GM12878 (cell line): ENCODE data around the gene TXN2. TPM values are rescaled to one million over a fixed set of nuclear protein-coding genes. Genes with fewer than 3 reads are reported as not detected.

Source experiments
- BCL3 ChIP-seq: IDR thresholded peaks from 2 replicates; pipeline ENCODE4 v1.6.1; 2011; ENCODE audit warnings: borderline replicate concordance, low read depth, mild to moderate bottlenecking, moderate library complexity, low read length; ENCODE audit not compliant: insufficient read depth, poor library complexity, severe bottlenecking
- BHLHE40 ChIP-seq, 2 experiments: fragments of 450-650 bp in 1 of 2; IDR thresholded peaks; 2 replicates each; pipeline ENCODE4 v1.6.1; 2011 to 2017; ENCODE audit warnings: low read depth in 2 of 2, borderline replicate concordance in 1 of 2, improper control_type of control experiment in 1 of 2, low read length in 1 of 2, mild to moderate bottlenecking in 1 of 2
- CBFB ChIP-seq: IDR thresholded peaks from 2 replicates; pipeline ENCODE4 v1.6.1; 2016; ENCODE audit warnings: antibody characterized with exemption, low read depth
- CHD2 ChIP-seq: IDR thresholded peaks from 2 replicates; pipeline ENCODE4 v1.6.1; 2011; ENCODE audit warnings: low read depth, low read length, improper control_type of control experiment, borderline replicate concordance
- GATAD2B ChIP-seq: fragments of 450-650 bp; conservative IDR thresholded peaks from 2 replicates; pipeline ENCODE4 v1.6.1; 2017; ENCODE audit warnings: low read depth, mild to moderate bottlenecking, moderate library complexity
- IKZF1 ChIP-seq: fragments of 450-650 bp; conservative IDR thresholded peaks from 2 replicates; pipeline ENCODE4 v1.6.1; 2017; ENCODE audit warnings: antibody characterized with exemption, mild to moderate bottlenecking
- MLLT1 ChIP-seq: fragments of 450-650 bp; IDR thresholded peaks from 2 replicates; pipeline ENCODE4 v1.6.1; 2016; ENCODE audit warnings: mild to moderate bottlenecking
- MYC ChIP-seq: IDR thresholded peaks from 2 replicates; pipeline ENCODE4 v1.6.1; 2011; ENCODE audit warnings: mild to moderate bottlenecking, low read length, moderate library complexity, inconsistent platforms; ENCODE audit not compliant: insufficient read depth, insufficient replicate concordance, insufficient read length, severe bottlenecking
- NR2C1 ChIP-seq: fragments of 450-650 bp; IDR thresholded peaks from 2 replicates; pipeline ENCODE4 v1.6.1; 2017; ENCODE audit warnings: antibody characterized with exemption, mild to moderate bottlenecking, moderate library complexity
- NRF1 ChIP-seq: conservative IDR thresholded peaks from 2 replicates; pipeline ENCODE4 v1.6.1; 2011; ENCODE audit warnings: mild to moderate bottlenecking, low read depth, low read length, improper control_type of control experiment
- POLR2A ChIP-seq: IDR thresholded peaks from 2 replicates; pipeline ENCODE4 v1.6.1; 2011; ENCODE audit warnings: low read depth, mild to moderate bottlenecking, low read length
- RCOR1 ChIP-seq: conservative IDR thresholded peaks from 2 replicates; pipeline ENCODE4 v1.6.1; 2012; ENCODE audit warnings: low read depth, low read length, improper control_type of control experiment
- RFX5 ChIP-seq: IDR thresholded peaks from 2 replicates; pipeline ENCODE4 v1.6.1; 2011; ENCODE audit warnings: low read depth, low read length, improper control_type of control experiment
- SMC3 ChIP-seq: IDR thresholded peaks from 2 replicates; pipeline ENCODE4 v1.6.1; 2011; ENCODE audit warnings: low read length, improper control_type of control experiment, borderline replicate concordance
- TCF12 ChIP-seq: IDR thresholded peaks from 2 replicates; pipeline ENCODE4 v1.6.1; 2011; ENCODE audit warnings: low read depth, mild to moderate bottlenecking, low read length
- ZNF217 ChIP-seq: fragments of 450-650 bp; IDR thresholded peaks from 2 replicates; pipeline ENCODE4 v1.6.1; 2017; ENCODE audit warnings: antibody characterized with exemption, mild to moderate bottlenecking
- ZSCAN29 ChIP-seq: fragments of 450-650 bp; IDR thresholded peaks from 2 replicates; pipeline ENCODE4 v1.6.1; 2017; ENCODE audit warnings: mild to moderate bottlenecking, moderate library complexity
- polyA plus RNA-seq, 11 experiments: library from polyadenylated mRNA; depleted of rRNA in 4 of 11; unstranded in 6 of 11; stranded (reverse) in 5 of 11; fragments of >200 nt; fragmentation: Nextera tagmentation in 4 of 11; fragmentation: Illumina TruSeq in 1 of 11; extraction: Ambion mirVana in 4 of 11; extraction: Trizol in 1 of 11; gene quantifications; 1 replicate in 1 of 11; 2 replicates in 10 of 11; pipeline versions ENCODE4 v1.2.1 to v1.2.3, GENCODE V29; 2011 to 2016; ENCODE audit warnings: inconsistent platforms in 2 of 11, missing spikeins in 2 of 11, low read depth in 1 of 11
- total RNA-seq, 4 experiments: library from RNA; depleted of rRNA in 3 of 4; stranded (reverse); fragments of >200 nt in 3 of 4; fragmentation: Illumina TruSeq in 1 of 4; extraction: Trizol in 1 of 4; gene quantifications; 2 replicates each; pipeline versions ENCODE4 v1.2.1 to v1.2.3, GENCODE V29; 2013 to 2021
- TF ChIP-seq, protein P1 (sequence below): fragments of 450-650 bp; IDR thresholded peaks from 2 replicates; pipeline ENCODE4 v1.6.1; 2018; ENCODE audit warnings: mild to moderate bottlenecking, low read depth, moderate library complexity; ENCODE audit not compliant: partially characterized antibody
- TF ChIP-seq, protein P2 (sequence below): fragments of 450-650 bp; IDR thresholded peaks from 2 replicates; pipeline ENCODE4 v1.6.1; 2017; ENCODE audit warnings: mild to moderate bottlenecking, moderate library complexity

TXN2 gene
- total and polyA plus RNA-seq, 10 of the 15 experiments (the other 5 are each of a cell fraction or from before 2014, with no cell fraction given), result 70.2 to 350 (median 183) TPM

DNA sequence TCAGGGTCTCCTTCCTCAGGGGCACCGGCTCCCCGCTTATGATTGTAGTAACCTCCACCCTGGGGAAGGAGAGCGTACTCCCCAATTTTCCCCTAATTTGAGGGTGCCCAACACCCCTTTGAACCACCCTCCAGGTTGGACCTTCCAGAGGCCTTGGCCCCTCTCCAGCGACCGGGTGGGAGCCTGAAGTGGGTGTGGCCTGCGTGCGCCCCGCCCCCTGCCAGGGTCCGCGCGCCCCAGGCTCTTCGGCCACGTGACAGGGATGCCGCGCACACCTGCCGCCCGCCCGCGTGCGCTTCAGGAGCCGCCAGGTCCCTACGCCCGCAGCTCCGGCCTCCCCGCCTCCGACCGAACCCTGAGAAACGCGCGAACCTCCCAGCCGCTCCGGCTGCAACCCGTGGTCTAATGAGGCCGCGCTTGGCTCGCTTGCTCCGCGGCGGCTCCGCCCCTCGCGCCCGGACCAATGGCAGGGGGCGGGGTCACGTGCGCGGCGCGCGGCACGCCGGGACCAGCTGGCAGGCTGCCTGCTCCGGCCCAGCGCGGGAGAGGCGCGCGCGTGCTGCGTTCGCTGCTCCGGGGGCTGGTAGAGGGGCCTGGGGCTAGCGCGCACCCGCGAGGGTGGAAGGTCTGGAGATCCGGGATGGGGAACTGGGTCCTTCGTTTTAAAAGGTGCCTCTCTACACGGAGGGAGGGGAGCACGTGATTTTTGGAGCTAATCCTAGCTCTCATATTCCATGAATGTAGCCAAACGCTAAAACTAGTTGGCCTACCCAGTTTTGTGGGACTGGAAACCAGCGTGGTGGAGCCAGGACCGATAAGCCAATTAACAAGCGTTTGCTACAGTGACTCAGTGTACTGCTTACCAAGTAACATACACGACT is 25.4 kb upstream of the TXN2 start, which contains the start of gene FOXRED2 (continued):
- no peak for TF ChIP-seq MLLT1
- no peak for TF ChIP-seq ZSCAN29
- TF ChIP-seq TCF12, result 0 out of 2 replicates have a peak, but pooled peaks have one; percentile 53
- TF ChIP-seq, protein P1, sequence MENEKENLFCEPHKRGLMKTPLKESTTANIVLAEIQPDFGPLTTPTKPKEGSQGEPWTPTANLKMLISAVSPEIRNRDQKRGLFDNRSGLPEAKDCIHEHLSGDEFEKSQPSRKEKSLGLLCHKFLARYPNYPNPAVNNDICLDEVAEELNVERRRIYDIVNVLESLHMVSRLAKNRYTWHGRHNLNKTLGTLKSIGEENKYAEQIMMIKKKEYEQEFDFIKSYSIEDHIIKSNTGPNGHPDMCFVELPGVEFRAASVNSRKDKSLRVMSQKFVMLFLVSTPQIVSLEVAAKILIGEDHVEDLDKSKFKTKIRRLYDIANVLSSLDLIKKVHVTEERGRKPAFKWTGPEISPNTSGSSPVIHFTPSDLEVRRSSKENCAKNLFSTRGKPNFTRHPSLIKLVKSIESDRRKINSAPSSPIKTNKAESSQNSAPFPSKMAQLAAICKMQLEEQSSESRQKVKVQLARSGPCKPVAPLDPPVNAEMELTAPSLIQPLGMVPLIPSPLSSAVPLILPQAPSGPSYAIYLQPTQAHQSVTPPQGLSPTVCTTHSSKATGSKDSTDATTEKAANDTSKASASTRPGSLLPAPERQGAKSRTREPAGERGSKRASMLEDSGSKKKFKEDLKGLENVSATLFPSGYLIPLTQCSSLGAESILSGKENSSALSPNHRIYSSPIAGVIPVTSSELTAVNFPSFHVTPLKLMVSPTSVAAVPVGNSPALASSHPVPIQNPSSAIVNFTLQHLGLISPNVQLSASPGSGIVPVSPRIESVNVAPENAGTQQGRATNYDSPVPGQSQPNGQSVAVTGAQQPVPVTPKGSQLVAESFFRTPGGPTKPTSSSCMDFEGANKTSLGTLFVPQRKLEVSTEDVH, result no peak
- TF ChIP-seq GATAD2B, result 0 out of 2 replicates have a peak, but pooled peaks have one; percentile 56
- TF ChIP-seq IKZF1, result peak; percentile 80
- TF ChIP-seq RFX5, result no peak
- TF ChIP-seq, protein P2, sequence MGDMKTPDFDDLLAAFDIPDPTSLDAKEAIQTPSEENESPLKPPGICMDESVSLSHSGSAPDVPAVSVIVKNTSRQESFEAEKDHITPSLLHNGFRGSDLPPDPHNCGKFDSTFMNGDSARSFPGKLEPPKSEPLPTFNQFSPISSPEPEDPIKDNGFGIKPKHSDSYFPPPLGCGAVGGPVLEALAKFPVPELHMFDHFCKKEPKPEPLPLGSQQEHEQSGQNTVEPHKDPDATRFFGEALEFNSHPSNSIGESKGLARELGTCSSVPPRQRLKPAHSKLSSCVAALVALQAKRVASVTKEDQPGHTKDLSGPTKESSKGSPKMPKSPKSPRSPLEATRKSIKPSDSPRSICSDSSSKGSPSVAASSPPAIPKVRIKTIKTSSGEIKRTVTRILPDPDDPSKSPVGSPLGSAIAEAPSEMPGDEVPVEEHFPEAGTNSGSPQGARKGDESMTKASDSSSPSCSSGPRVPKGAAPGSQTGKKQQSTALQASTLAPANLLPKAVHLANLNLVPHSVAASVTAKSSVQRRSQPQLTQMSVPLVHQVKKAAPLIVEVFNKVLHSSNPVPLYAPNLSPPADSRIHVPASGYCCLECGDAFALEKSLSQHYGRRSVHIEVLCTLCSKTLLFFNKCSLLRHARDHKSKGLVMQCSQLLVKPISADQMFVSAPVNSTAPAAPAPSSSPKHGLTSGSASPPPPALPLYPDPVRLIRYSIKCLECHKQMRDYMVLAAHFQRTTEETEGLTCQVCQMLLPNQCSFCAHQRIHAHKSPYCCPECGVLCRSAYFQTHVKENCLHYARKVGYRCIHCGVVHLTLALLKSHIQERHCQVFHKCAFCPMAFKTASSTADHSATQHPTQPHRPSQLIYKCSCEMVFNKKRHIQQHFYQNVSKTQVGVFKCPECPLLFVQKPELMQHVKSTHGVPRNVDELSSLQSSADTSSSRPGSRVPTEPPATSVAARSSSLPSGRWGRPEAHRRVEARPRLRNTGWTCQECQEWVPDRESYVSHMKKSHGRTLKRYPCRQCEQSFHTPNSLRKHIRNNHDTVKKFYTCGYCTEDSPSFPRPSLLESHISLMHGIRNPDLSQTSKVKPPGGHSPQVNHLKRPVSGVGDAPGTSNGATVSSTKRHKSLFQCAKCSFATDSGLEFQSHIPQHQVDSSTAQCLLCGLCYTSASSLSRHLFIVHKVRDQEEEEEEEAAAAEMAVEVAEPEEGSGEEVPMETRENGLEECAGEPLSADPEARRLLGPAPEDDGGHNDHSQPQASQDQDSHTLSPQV, result peak; percentile 74; the same call in 1 of the 2 replicates
- peak; percentile 96 for TF ChIP-seq POLR2A
- TF ChIP-seq CBFB, result no peak
- peak; percentile 45 for TF ChIP-seq MYC
- no peak for TF ChIP-seq NR2C1
- no peak for TF ChIP-seq NRF1
- TF ChIP-seq ZNF217, result no peak; the same call in 1 of the 2 replicates
- 0 out of 2 replicates have a peak, but pooled peaks have one; percentile 34 for TF ChIP-seq CHD2
- peak; percentile 98 to 100 for TF ChIP-seq BHLHE40 (IDR thresholded peaks at IDR 0.05; ENCODE audit: borderline replicate concordance in 1 of 2, low read depth in 2 of 2, low read length in 1 of 2)
- no peak for TF ChIP-seq SMC3
- TF ChIP-seq BCL3, result no peak
- TF ChIP-seq RCOR1, result no peak
